HCT116 (cell line): ENCODE results near the gene DEPDC1B. TPM values are rescaled to one million over a fixed set of nuclear protein-coding genes. Genes with fewer than 3 reads are reported as not detected.

ENCODE experiments used
- ATAC-seq: fragments of 200-7000 bp; cut with Tn5 transposase; 2 replicates; pipeline ENCODE4 v1.9.1; 2020; ENCODE audit warnings: mild to moderate bottlenecking, moderate library complexity
- BruUV-seq: library from RNA; stranded (reverse); fragments of 400-500 nt; replicated peaks from 2 replicates; lab custom pipeline; 2021; lab: Mats Ljungman, UMichigan
- CTCF ChIA-PET: fragments of 300-600 bp; sonication (Branson Sonifier 250); formaldehyde crosslinking; loops from one replicate; lab custom pipeline; 2021; ENCODE audit warnings: antibody characterized with exemption; lab: Charles Lee
- POLR2A ChIA-PET: fragments of 300-600, 350-600 bp; sonication (Branson Sonifier 250); formaldehyde crosslinking; loops from one replicate; lab custom pipeline; 2021; ENCODE audit warnings: antibody characterized with exemption; lab: Charles Lee
- RAD21 ChIA-PET, 2 experiments: fragments of 300-600 bp; sonication (Branson Sonifier 250); formaldehyde crosslinking; loops; one replicate each; lab custom pipeline; 2023; ENCODE audit warnings: low total read pairs in 2 of 2; ENCODE audit not compliant: uncharacterized antibody in 2 of 2, unreplicated experiment in 2 of 2, low non-redundant PET in 1 of 2; lab: Charles Lee
- DNase-seq: peaks from one replicate; pipeline ENCODE4 v3.0.0-alpha.2; 2010; ENCODE audit warnings: low read depth, low spot score
- H2AFZ ChIP-seq: fragments of 200-600 bp; shearing (Covaris generic), sonication (generic); 2 replicates; pipeline ENCODE4 v1.6.1; 2017; ENCODE audit warnings: low read depth, mixed run types, mixed read lengths, antibody characterized with exemption, low read length; ENCODE audit not compliant: poor library complexity, severe bottlenecking
- H3K27ac ChIP-seq: 2 replicates; pipeline ENCODE4 v1.5.1; 2012; ENCODE audit warnings: low read depth, low read length
- H3K27me3 ChIP-seq: fragments of 200-600 bp; sonication (generic); 2 replicates; pipeline ENCODE4 v1.6.1; 2016; ENCODE audit warnings: mixed run types, low read length, mixed read lengths; ENCODE audit not compliant: insufficient read depth
- H3K36me3 ChIP-seq, 2 experiments: fragments of 200-500 bp in 1 of 2; fragments of 200-600 bp in 1 of 2; sonication (Bioruptor generic) in 1 of 2; sonication (generic) in 1 of 2; 2 replicates each; pipeline versions ENCODE4 v1.5.1 to v1.6.1; 2014 to 2016; ENCODE audit warnings: low read length in 2 of 2, inconsistent platforms in 1 of 2, mixed read lengths in 1 of 2, mixed run types in 1 of 2; ENCODE audit not compliant: insufficient read depth in 2 of 2, control insufficient read depth in 1 of 2
- H3K4me1 ChIP-seq, 2 experiments: fragments of 200-600 bp in 1 of 2; sonication (generic) in 1 of 2; 2 replicates each; pipeline versions ENCODE4 v1.5.1 to v1.6.1; 2012 to 2017; ENCODE audit warnings: low read length in 2 of 2, inconsistent platforms in 1 of 2, mild to moderate bottlenecking in 1 of 2, mixed read lengths in 1 of 2, mixed run types in 1 of 2, moderate library complexity in 1 of 2; ENCODE audit not compliant: insufficient read depth in 2 of 2, control insufficient read depth in 1 of 2
- H3K4me2 ChIP-seq: fragments of 200-600 bp; sonication (generic); 2 replicates; pipeline ENCODE4 v1.6.1; 2017; ENCODE audit warnings: mixed run types, low read length, mixed read lengths
- H3K4me3 ChIP-seq, 2 experiments: fragments of 200-600 bp in 1 of 2; sonication (generic) in 1 of 2; replicated peaks in 1 of 2; 2 replicates each; pipeline ENCODE4 v1.5.1; 2011 to 2016; ENCODE audit warnings: low read length in 2 of 2, control low read depth in 1 of 2, low read depth in 1 of 2, mild to moderate bottlenecking in 1 of 2, mixed read lengths in 1 of 2, mixed run types in 1 of 2
- H3K79me2 ChIP-seq: fragments of 200-600 bp; sonication (generic); 2 replicates; pipeline ENCODE4 v1.6.1; 2017; ENCODE audit warnings: mild to moderate bottlenecking, mixed run types, low read length, moderate library complexity, mixed read lengths; ENCODE audit not compliant: insufficient read depth
- H3K9ac ChIP-seq: fragments of 200-600 bp; sonication (generic); 2 replicates; pipeline ENCODE4 v1.6.1; 2016; ENCODE audit warnings: low read length, mixed read lengths
- H3K9me2 ChIP-seq: fragments of 200-600 bp; sonication (generic), shearing (Covaris generic); 2 replicates; pipeline ENCODE4 v1.6.1; 2017; ENCODE audit warnings: mixed run types, mild to moderate bottlenecking, moderate library complexity; ENCODE audit not compliant: insufficient read depth
- H3K9me3 ChIP-seq, 2 experiments: fragments of 200-500 bp in 1 of 2; fragments of 200-600 bp in 1 of 2; sonication (Bioruptor generic) in 1 of 2; sonication (generic) in 1 of 2; 2 replicates each; pipeline ENCODE4 v1.6.1; 2014 to 2017; ENCODE audit warnings: low read length in 2 of 2, mixed read lengths in 2 of 2, inconsistent platforms in 1 of 2, low read depth in 1 of 2, mild to moderate bottlenecking in 1 of 2, mixed run types in 1 of 2, moderate library complexity in 1 of 2; ENCODE audit not compliant: control insufficient read depth in 1 of 2, insufficient read depth in 1 of 2
- H4K20me1 ChIP-seq: fragments of 200-600 bp; sonication (generic), shearing (Covaris generic); 2 replicates; pipeline ENCODE4 v1.6.1; 2017; ENCODE audit warnings: mixed run types, mild to moderate bottlenecking, moderate library complexity; ENCODE audit not compliant: insufficient read depth
- EGR1 ChIP-seq: IDR thresholded peaks from 2 replicates; pipeline ENCODE4 v1.6.1; 2012; ENCODE audit warnings: low read depth
- POLR2A ChIP-seq: IDR thresholded peaks from 2 replicates; pipeline ENCODE4 v1.7.0; 2011; ENCODE audit warnings: borderline replicate concordance; ENCODE audit not compliant: insufficient read depth, insufficient read length; ENCODE audit errors: extremely low read depth
- POLR2AphosphoS5 ChIP-seq: IDR thresholded peaks from 2 replicates; pipeline ENCODE4 v1.6.1; 2011; ENCODE audit warnings: mild to moderate bottlenecking, low read depth, low read length, moderate library complexity
- RAD21 ChIP-seq: IDR thresholded peaks from 2 replicates; pipeline ENCODE4 v1.6.1; 2012; ENCODE audit warnings: low read depth, mild to moderate bottlenecking
- SIN3A ChIP-seq: IDR thresholded peaks from 2 replicates; pipeline ENCODE4 v1.6.1; 2012; ENCODE audit warnings: low read depth
- ZFX ChIP-seq: fragments of 450-650 bp; IDR thresholded peaks from 2 replicates; pipeline ENCODE4 v1.6.1; 2017
- ZNF274 ChIP-seq: fragments of 200-500 bp; sonication (Bioruptor generic); IDR thresholded peaks from 2 replicates; pipeline ENCODE4 v1.6.1; 2014; ENCODE audit warnings: mild to moderate bottlenecking, low read depth, low read length, inconsistent platforms
- intact Hi-C: fragments of 100-400 bp; cut with micrococcal nuclease; formaldehyde crosslinking; loops from 2 replicates; pipeline ENCODE4 v1.10.0; 2022
- total RNA-seq: library from RNA; stranded (reverse); gene quantifications from one replicate; pipeline ENCODE4 v1.2.1, GENCODE V29; 2021; ENCODE audit not compliant: unreplicated experiment
- TF ChIP-seq, protein P1 (sequence below), 3 experiments: fragments of 200-600 bp in 1 of 3; sonication (generic) in 1 of 3; IDR thresholded peaks in 2 of 3; conservative IDR thresholded peaks in 1 of 3; 2 replicates each; pipeline ENCODE4 v1.5.1; 2012 to 2017; ENCODE audit warnings: low read depth in 2 of 3, low read length in 2 of 3, antibody characterized with exemption in 1 of 3, borderline replicate concordance in 1 of 3, control low read depth in 1 of 3, mild to moderate bottlenecking in 1 of 3, mixed read lengths in 1 of 3, mixed run types in 1 of 3, moderate library complexity in 1 of 3; ENCODE audit not compliant: insufficient read depth in 1 of 3
- TF ChIP-seq, protein P2 (sequence below): IDR thresholded peaks from 2 replicates; pipeline ENCODE4 v1.6.1; 2012; ENCODE audit warnings: low read depth

Gene DEPDC1B
- total RNA-seq, 1 experiment from 2014 or later, result 39.7 TPM

DNA sequence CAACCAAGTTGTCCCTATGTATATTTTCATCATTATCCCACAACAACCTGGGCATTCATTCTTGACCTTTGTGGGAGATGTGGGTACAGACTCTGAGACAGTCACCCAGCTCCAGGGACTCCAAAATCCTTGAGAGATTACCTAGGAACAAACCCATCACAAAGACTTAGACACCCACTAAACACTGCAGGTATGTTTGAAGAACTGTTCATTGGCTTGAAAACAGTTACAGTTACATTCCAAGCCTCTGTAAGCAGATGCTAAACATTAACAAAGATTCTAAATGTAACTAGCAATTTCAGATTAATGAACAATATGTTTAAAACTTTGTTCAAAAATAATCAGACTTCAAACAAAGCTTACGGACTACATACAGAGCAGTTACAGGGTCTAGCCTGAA is 24.7 kb downstream of the DEPDC1B start:
- Histone ChIP-seq H3K4me2 (no peak overlapping the region), H3K27me3 (no peaks in the 10 kb centered on the region), H3K4me1 (peaks cover 0 to 6% of the 10 kb centered on the region in 2 experiments; a peak in 1 of 4 replicates)
- TF ChIP-seq ZNF274, result no peak
- TF ChIP-seq, protein P1, sequence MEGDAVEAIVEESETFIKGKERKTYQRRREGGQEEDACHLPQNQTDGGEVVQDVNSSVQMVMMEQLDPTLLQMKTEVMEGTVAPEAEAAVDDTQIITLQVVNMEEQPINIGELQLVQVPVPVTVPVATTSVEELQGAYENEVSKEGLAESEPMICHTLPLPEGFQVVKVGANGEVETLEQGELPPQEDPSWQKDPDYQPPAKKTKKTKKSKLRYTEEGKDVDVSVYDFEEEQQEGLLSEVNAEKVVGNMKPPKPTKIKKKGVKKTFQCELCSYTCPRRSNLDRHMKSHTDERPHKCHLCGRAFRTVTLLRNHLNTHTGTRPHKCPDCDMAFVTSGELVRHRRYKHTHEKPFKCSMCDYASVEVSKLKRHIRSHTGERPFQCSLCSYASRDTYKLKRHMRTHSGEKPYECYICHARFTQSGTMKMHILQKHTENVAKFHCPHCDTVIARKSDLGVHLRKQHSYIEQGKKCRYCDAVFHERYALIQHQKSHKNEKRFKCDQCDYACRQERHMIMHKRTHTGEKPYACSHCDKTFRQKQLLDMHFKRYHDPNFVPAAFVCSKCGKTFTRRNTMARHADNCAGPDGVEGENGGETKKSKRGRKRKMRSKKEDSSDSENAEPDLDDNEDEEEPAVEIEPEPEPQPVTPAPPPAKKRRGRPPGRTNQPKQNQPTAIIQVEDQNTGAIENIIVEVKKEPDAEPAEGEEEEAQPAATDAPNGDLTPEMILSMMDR (IDR thresholded peaks at IDR 0.05 in 2 of 3, conservative IDR thresholded peaks at IDR 0.05 in 1 of 3; ENCODE audit: borderline replicate concordance in 1 of 3, insufficient read depth in 1 of 3, low read depth in 2 of 3, low read length in 2 of 3), result no peak
- no peak for TF ChIP-seq RAD21
- TF ChIP-seq EGR1, result no peak
- no peak for TF ChIP-seq ZFX
- no peak for TF ChIP-seq SIN3A
- no peak for TF ChIP-seq POLR2A
- no peak for TF ChIP-seq POLR2AphosphoS5
- TF ChIP-seq, protein P2, sequence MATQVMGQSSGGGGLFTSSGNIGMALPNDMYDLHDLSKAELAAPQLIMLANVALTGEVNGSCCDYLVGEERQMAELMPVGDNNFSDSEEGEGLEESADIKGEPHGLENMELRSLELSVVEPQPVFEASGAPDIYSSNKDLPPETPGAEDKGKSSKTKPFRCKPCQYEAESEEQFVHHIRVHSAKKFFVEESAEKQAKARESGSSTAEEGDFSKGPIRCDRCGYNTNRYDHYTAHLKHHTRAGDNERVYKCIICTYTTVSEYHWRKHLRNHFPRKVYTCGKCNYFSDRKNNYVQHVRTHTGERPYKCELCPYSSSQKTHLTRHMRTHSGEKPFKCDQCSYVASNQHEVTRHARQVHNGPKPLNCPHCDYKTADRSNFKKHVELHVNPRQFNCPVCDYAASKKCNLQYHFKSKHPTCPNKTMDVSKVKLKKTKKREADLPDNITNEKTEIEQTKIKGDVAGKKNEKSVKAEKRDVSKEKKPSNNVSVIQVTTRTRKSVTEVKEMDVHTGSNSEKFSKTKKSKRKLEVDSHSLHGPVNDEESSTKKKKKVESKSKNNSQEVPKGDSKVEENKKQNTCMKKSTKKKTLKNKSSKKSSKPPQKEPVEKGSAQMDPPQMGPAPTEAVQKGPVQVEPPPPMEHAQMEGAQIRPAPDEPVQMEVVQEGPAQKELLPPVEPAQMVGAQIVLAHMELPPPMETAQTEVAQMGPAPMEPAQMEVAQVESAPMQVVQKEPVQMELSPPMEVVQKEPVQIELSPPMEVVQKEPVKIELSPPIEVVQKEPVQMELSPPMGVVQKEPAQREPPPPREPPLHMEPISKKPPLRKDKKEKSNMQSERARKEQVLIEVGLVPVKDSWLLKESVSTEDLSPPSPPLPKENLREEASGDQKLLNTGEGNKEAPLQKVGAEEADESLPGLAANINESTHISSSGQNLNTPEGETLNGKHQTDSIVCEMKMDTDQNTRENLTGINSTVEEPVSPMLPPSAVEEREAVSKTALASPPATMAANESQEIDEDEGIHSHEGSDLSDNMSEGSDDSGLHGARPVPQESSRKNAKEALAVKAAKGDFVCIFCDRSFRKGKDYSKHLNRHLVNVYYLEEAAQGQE, result no peak
- TF ChIP-seq, all 23 proteins: peak for 0
- H3K9me2 ChIP-seq, result no peaks in the 10 kb centered on the region
- RAD21 ChIA-PET, result interaction anchor here in 1 of 2 experiments (0.7 kb wide), 1 partner anchor 254 kb away, joined by 4 read pairs; no protein-coding TSS in a partner anchor
- no peak overlapping the region for H2AFZ ChIP-seq
- DNase-seq, result no peak
- ATAC-seq, result no peak
- no peaks in the 10 kb centered on the region for H4K20me1 ChIP-seq
- H3K79me2 ChIP-seq, result peaks cover 79% of the 10 kb centered on the region
- no peaks in the 10 kb centered on the region for H3K36me3 ChIP-seq
- H3K4me3 ChIP-seq, result no peak overlapping the region
- BruUV-seq, result no TSS peak
- no peaks in the 10 kb centered on the region for H3K9me3 ChIP-seq
- intact Hi-C loops, result loop anchor here (5.0 kb wide), 2 partner anchors 252 to 377 kb away; no protein-coding TSS in a partner anchor
- no peak overlapping the region for H3K27ac ChIP-seq
- no peak overlapping the region for H3K9ac ChIP-seq
- POLR2A ChIA-PET, result no interaction called here
- CTCF ChIA-PET, result no interaction called here
